Measurements from ENCODE around the gene HDAC11. TPM values are rescaled to one million over a fixed set of nuclear protein-coding genes. Genes with fewer than 3 reads are reported as not detected.

HDAC11 gene
- total and polyA plus RNA-seq, 2 of the 13 experiments (the other 11 are each of a cell fraction or from before 2014, with no cell fraction given), result 13.7 to 33.1 TPM

DNA sequence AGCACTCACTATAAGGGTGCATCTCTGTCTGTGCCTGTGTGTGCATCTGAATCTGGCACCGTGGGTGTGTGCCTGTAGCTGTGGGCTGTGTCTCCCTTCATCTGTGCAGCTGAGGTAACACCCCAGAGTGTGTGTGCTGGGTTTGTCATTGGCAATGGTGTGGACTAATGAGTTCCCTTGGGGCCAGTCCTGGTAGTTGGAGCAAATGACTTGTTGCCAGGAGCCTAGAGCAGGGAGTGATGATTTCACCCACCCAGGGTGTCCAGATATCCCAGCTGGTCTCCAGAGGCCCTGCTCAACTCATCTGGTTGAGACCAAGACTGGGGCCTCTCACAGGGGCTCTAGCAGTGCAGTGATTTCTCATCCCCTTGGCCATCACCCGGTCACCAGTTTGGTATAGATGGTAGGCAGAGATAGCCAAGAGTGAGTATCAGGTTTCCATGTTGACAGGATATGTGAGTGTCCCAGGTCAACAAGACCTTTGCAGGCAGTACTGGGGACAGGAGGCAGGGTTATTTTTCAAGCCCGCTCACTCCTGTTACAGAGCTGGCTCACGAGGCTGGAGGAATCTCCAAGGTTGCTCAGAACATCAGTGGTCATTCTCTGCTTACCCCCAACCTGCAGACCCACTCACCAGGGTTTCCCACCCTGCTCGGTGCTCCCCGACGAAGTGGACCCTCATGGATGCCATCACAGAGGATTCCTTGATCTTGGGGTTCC is 4.1 kb upstream of the HDAC11 start (continued):
- TF ChIP-seq, protein P1, sequence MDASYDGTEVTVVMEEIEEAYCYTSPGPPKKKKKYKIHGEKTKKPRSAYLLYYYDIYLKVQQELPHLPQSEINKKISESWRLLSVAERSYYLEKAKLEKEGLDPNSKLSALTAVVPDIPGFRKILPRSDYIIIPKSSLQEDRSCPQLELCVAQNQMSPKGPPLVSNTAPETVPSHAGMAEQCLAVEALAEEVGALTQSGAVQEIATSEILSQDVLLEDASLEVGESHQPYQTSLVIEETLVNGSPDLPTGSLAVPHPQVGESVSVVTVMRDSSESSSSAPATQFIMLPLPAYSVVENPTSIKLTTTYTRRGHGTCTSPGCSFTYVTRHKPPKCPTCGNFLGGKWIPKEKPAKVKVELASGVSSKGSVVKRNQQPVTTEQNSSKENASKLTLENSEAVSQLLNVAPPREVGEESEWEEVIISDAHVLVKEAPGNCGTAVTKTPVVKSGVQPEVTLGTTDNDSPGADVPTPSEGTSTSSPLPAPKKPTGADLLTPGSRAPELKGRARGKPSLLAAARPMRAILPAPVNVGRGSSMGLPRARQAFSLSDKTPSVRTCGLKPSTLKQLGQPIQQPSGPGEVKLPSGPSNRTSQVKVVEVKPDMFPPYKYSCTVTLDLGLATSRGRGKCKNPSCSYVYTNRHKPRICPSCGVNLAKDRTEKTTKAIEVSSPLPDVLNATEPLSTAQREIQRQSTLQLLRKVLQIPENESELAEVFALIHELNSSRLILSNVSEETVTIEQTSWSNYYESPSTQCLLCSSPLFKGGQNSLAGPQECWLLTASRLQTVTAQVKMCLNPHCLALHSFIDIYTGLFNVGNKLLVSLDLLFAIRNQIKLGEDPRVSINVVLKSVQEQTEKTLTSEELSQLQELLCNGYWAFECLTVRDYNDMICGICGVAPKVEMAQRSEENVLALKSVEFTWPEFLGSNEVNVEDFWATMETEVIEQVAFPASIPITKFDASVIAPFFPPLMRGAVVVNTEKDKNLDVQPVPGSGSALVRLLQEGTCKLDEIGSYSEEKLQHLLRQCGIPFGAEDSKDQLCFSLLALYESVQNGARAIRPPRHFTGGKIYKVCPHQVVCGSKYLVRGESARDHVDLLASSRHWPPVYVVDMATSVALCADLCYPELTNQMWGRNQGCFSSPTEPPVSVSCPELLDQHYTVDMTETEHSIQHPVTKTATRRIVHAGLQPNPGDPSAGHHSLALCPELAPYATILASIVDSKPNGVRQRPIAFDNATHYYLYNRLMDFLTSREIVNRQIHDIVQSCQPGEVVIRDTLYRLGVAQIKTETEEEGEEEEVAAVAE (CRISPR knock-in tag; IDR thresholded peaks at IDR 0.05; ENCODE audit: borderline replicate concordance), result peak; percentile 67; the same call in 1 of the 2 replicates
- TF ChIP-seq, protein P2, sequence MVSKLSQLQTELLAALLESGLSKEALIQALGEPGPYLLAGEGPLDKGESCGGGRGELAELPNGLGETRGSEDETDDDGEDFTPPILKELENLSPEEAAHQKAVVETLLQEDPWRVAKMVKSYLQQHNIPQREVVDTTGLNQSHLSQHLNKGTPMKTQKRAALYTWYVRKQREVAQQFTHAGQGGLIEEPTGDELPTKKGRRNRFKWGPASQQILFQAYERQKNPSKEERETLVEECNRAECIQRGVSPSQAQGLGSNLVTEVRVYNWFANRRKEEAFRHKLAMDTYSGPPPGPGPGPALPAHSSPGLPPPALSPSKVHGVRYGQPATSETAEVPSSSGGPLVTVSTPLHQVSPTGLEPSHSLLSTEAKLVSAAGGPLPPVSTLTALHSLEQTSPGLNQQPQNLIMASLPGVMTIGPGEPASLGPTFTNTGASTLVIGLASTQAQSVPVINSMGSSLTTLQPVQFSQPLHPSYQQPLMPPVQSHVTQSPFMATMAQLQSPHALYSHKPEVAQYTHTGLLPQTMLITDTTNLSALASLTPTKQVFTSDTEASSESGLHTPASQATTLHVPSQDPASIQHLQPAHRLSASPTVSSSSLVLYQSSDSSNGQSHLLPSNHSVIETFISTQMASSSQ (IDR thresholded peaks at IDR 0.05; ENCODE audit: low read depth), result no peak; the same call in 1 of the 2 replicates
- TF ChIP-seq, protein P2 (CRISPR knock-in tag; IDR thresholded peaks at IDR 0.05; ENCODE audit: borderline replicate concordance), result peak; percentile 24; the same call in 1 of the 2 replicates
- TF ChIP-seq, protein P3, sequence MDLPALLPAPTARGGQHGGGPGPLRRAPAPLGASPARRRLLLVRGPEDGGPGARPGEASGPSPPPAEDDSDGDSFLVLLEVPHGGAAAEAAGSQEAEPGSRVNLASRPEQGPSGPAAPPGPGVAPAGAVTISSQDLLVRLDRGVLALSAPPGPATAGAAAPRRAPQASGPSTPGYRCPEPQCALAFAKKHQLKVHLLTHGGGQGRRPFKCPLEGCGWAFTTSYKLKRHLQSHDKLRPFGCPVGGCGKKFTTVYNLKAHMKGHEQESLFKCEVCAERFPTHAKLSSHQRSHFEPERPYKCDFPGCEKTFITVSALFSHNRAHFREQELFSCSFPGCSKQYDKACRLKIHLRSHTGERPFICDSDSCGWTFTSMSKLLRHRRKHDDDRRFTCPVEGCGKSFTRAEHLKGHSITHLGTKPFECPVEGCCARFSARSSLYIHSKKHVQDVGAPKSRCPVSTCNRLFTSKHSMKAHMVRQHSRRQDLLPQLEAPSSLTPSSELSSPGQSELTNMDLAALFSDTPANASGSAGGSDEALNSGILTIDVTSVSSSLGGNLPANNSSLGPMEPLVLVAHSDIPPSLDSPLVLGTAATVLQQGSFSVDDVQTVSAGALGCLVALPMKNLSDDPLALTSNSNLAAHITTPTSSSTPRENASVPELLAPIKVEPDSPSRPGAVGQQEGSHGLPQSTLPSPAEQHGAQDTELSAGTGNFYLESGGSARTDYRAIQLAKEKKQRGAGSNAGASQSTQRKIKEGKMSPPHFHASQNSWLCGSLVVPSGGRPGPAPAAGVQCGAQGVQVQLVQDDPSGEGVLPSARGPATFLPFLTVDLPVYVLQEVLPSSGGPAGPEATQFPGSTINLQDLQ (CRISPR knock-in tag; IDR thresholded peaks at IDR 0.05), result no peak
- peak; percentile 84 for TF ChIP-seq MIXL1 (CRISPR knock-in tag; IDR thresholded peaks at IDR 0.05)
- TF ChIP-seq, protein P4, sequence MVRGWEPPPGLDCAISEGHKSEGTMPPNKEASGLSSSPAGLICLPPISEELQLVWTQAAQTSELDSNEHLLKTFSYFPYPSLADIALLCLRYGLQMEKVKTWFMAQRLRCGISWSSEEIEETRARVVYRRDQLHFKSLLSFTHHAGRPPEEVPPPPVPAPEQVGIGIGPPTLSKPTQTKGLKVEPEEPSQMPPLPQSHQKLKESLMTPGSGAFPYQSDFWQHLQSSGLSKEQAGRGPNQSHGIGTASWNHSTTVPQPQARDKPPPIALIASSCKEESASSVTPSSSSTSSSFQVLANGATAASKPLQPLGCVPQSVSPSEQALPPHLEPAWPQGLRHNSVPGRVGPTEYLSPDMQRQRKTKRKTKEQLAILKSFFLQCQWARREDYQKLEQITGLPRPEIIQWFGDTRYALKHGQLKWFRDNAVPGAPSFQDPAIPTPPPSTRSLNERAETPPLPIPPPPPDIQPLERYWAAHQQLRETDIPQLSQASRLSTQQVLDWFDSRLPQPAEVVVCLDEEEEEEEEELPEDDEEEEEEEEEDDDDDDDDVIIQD (CRISPR knock-in tag; IDR thresholded peaks at IDR 0.05; ENCODE audit: low read depth), result peak; percentile 69
- peak; percentile 75 for TF ChIP-seq KAT8 (CRISPR knock-in tag; IDR thresholded peaks at IDR 0.05)
- no peak for TF ChIP-seq NRL (CRISPR knock-in tag; IDR thresholded peaks at IDR 0.05; ENCODE audit: borderline replicate concordance)
- TF ChIP-seq, protein P5, sequence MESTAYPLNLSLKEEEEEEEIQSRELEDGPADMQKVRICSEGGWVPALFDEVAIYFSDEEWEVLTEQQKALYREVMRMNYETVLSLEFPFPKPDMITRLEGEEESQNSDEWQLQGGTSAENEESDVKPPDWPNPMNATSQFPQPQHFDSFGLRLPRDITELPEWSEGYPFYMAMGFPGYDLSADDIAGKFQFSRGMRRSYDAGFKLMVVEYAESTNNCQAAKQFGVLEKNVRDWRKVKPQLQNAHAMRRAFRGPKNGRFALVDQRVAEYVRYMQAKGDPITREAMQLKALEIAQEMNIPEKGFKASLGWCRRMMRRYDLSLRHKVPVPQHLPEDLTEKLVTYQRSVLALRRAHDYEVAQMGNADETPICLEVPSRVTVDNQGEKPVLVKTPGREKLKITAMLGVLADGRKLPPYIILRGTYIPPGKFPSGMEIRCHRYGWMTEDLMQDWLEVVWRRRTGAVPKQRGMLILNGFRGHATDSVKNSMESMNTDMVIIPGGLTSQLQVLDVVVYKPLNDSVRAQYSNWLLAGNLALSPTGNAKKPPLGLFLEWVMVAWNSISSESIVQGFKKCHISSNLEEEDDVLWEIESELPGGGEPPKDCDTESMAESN (CRISPR knock-in tag; conservative IDR thresholded peaks at IDR 0.05), result 0 out of 2 replicates have a peak, but pooled peaks have one; percentile 20
- TF ChIP-seq HNF4G (IDR thresholded peaks at IDR 0.05; ENCODE audit: borderline replicate concordance, low read depth, low read length), result no peak
- peak; percentile 53; the same call in 1 of the 2 replicates for TF ChIP-seq HNF4G (CRISPR knock-in tag; IDR thresholded peaks at IDR 0.05; ENCODE audit: borderline replicate concordance, low read depth)

All from HepG2 (cell line).